ENCODE data around the gene WDR53. TPM values are rescaled to one million over a fixed set of nuclear protein-coding genes. Genes with fewer than 3 reads are reported as not detected.
A peak's percentile ranks its signal among the peaks of the same experiment; 100 is the strongest.

WDR53 gene
- total RNA-seq (2021; ENCODE audit: unreplicated experiment) (14.8 TPM), Bru-seq, nascent RNA (percentile 78 among the genes with signal in this experiment), BruChase-seq, experiment 1, labeled RNA remaining after a 6-hour chase (percentile 64 among the genes with signal in this experiment), BruChase-seq, experiment 2, labeled RNA remaining after a 2-hour chase (percentile 72 among the genes with signal in this experiment)
- polyA plus RNA-seq (2012) = 9.0 and 10.2 TPM in 2 replicates
- long read RNA-seq, partial matches to known transcripts = 6 of 14 reads
- long read RNA-seq, other reads (novel, unspliced or antisense) = 7 of 14 reads

DNA sequence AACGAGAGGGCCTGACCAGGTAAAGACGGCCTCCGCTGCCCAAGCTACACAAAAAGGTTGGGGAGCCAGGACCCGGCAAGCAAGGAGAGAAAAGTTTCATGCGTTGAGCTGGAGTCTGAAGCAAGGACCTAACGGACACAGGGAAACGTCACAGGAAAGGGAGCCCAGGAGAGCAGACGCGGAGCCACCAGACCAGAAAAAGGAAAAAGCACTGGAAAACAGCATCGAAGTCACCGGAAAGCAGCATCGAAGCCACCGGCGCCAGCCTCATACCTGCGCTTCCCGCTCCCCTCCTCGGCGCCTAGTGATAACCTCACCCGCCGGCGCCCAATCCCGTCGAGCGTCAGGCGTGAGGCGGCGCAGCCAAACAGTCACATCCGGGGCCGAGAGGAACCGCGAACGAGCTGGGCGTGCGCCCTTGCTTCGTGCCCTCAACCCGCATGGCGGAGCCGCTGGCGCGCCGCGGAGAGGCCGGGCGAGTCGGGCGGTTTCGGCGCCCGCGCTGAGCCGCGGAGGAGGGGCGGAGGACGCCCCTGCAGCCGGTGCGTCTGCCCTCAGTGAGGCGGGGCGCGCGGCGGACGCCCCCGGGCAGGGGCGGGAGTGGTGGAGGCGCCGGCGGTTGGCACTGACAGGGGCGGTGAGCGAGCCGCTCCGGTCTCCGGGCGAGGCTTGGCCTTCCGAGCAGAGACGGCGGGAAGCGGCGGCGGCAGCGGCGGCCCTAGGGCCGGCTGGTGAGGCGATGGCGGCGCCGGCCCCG is at the start of gene WDR53, which contains the start of gene FBXO45:
Gene WDR53 (minus strand): TSS at position 309 of the 757 bp plus-strand sequence. CDS start 7,079 bp downstream, outside the sequence.
Gene FBXO45 (plus strand): TSS at position 415 of the 757 bp plus-strand sequence. CDS start 325 bp downstream, at position 740.
- Histone ChIP-seq H3K36me3 (ENCODE audit: control insufficient read depth in 1 of 2, insufficient read depth in 2 of 2, low read length in 2 of 2) (peaks cover 0 to 4% of the 10 kb centered on the region in 2 experiments; a peak in 1 of 4 replicates), H3K27me3 (ENCODE audit: insufficient read depth, low read length) (no peaks in the 10 kb centered on the region), H4K20me1 (ENCODE audit: insufficient read depth) (peaks cover 6% of the 10 kb centered on the region; the same call in 1 of the 2 replicates), H3K9me3 (ENCODE audit: control insufficient read depth in 1 of 2, insufficient read depth in 1 of 2, low read depth in 1 of 2, low read length in 2 of 2) (no peaks in the 10 kb centered on the region), H3K4me2 (ENCODE audit: low read length) (peak within 1 kb of the TSS; percentile 93), H3K4me1 (ENCODE audit: control insufficient read depth in 1 of 2, insufficient read depth in 2 of 2, low read length in 2 of 2) (peaks cover 10 to 36% of the 10 kb centered on the region in 2 experiments), H2AFZ (ENCODE audit: low read depth, low read length, poor library complexity, severe bottlenecking) (no peak within 1 kb of the TSS), H3K9ac (ENCODE audit: low read length) (peak within 1 kb of the TSS; percentile 99), H3K27ac (ENCODE audit: low read depth, low read length) (peak within 1 kb of the TSS; percentile 70), H3K79me2 (ENCODE audit: insufficient read depth, low read length) (peaks cover 80% of the 10 kb centered on the region), H3K9me2 (ENCODE audit: insufficient read depth) (no peaks in the 10 kb centered on the region), H3K4me3 (replicated peaks in 1 of 2; ENCODE audit: low read depth in 1 of 2, low read length in 2 of 2) (peak within 1 kb of the TSS; percentile 98 to 99)
- ChIA-PET POLR2A (no interaction called here), CTCF (interaction anchor here (0.7 kb wide), 1 partner anchor 22 kb away, joined by 3 read pairs; no protein-coding TSS in a partner anchor), RAD21 (ENCODE audit: low non-redundant PET in 1 of 2, low total read pairs in 2 of 2, uncharacterized antibody in 2 of 2, unreplicated experiment in 2 of 2) (interaction anchor here in 1 of 2 experiments (1.6 kb wide), 1 partner anchor 374 kb away, joined by 3 read pairs; the partner anchor contains the start of gene NCBP2)
- BruUV-seq (replicated peaks) = no TSS peak
- ATAC-seq = peak; percentile 92
- peak; percentile 25; the same call in 1 of the 2 replicates for TF ChIP-seq EGR1 (IDR thresholded peaks at IDR 0.05; ENCODE audit: low read depth)
- peak; percentile 89 for TF ChIP-seq POLR2AphosphoS5 (IDR thresholded peaks at IDR 0.05; ENCODE audit: low read depth, low read length)
- TF ChIP-seq, protein P1, sequence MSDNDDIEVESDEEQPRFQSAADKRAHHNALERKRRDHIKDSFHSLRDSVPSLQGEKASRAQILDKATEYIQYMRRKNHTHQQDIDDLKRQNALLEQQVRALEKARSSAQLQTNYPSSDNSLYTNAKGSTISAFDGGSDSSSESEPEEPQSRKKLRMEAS (IDR thresholded peaks at IDR 0.05) = peak; percentile 95
- peak; percentile 97 for TF ChIP-seq SRF (IDR thresholded peaks at IDR 0.05; ENCODE audit: low read depth)
- no peak for TF ChIP-seq CEBPB (IDR thresholded peaks at IDR 0.05; ENCODE audit: low read depth)
- TF ChIP-seq, protein P2, sequence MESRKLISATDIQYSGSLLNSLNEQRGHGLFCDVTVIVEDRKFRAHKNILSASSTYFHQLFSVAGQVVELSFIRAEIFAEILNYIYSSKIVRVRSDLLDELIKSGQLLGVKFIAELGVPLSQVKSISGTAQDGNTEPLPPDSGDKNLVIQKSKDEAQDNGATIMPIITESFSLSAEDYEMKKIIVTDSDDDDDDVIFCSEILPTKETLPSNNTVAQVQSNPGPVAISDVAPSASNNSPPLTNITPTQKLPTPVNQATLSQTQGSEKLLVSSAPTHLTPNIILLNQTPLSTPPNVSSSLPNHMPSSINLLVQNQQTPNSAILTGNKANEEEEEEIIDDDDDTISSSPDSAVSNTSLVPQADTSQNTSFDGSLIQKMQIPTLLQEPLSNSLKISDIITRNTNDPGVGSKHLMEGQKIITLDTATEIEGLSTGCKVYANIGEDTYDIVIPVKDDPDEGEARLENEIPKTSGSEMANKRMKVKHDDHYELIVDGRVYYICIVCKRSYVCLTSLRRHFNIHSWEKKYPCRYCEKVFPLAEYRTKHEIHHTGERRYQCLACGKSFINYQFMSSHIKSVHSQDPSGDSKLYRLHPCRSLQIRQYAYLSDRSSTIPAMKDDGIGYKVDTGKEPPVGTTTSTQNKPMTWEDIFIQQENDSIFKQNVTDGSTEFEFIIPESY (IDR thresholded peaks at IDR 0.05; ENCODE audit: extremely low read depth, insufficient replicate concordance, low read length) = peak; percentile 10
- TF ChIP-seq POLR2A (IDR thresholded peaks at IDR 0.05; ENCODE audit: borderline replicate concordance, extremely low read depth, insufficient read depth, insufficient read length) = peak; percentile 66
- no peak for TF ChIP-seq EZH2phosphoT487 (IDR thresholded peaks at IDR 0.05; ENCODE audit: borderline replicate concordance)
- peak; percentile 67 for TF ChIP-seq ZFX (IDR thresholded peaks at IDR 0.05)
- TF ChIP-seq SP1 (IDR thresholded peaks at IDR 0.05; ENCODE audit: low read depth) = peak; percentile 91
- peak; percentile 78 for TF ChIP-seq SIN3A (IDR thresholded peaks at IDR 0.05; ENCODE audit: low read depth)
- TF ChIP-seq, protein P3, sequence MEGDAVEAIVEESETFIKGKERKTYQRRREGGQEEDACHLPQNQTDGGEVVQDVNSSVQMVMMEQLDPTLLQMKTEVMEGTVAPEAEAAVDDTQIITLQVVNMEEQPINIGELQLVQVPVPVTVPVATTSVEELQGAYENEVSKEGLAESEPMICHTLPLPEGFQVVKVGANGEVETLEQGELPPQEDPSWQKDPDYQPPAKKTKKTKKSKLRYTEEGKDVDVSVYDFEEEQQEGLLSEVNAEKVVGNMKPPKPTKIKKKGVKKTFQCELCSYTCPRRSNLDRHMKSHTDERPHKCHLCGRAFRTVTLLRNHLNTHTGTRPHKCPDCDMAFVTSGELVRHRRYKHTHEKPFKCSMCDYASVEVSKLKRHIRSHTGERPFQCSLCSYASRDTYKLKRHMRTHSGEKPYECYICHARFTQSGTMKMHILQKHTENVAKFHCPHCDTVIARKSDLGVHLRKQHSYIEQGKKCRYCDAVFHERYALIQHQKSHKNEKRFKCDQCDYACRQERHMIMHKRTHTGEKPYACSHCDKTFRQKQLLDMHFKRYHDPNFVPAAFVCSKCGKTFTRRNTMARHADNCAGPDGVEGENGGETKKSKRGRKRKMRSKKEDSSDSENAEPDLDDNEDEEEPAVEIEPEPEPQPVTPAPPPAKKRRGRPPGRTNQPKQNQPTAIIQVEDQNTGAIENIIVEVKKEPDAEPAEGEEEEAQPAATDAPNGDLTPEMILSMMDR (IDR thresholded peaks at IDR 0.05 in 2 of 3, conservative IDR thresholded peaks at IDR 0.05 in 1 of 3; ENCODE audit: borderline replicate concordance in 1 of 3, insufficient read depth in 1 of 3, low read depth in 2 of 3, low read length in 2 of 3) = no peak
- TF ChIP-seq YY1 (IDR thresholded peaks at IDR 0.05; ENCODE audit: extremely low read depth, insufficient replicate concordance, low read depth, low read length) = peak; percentile 96
- TF ChIP-seq TCF7L2 (IDR thresholded peaks at IDR 0.05; ENCODE audit: borderline replicate concordance, extremely low read depth, insufficient read depth, insufficient read length) = no peak
- no peak; the same call in 1 of the 2 replicates for TF ChIP-seq ELF1 (IDR thresholded peaks at IDR 0.05; ENCODE audit: borderline replicate concordance, low read depth)
- TF ChIP-seq, protein P4, sequence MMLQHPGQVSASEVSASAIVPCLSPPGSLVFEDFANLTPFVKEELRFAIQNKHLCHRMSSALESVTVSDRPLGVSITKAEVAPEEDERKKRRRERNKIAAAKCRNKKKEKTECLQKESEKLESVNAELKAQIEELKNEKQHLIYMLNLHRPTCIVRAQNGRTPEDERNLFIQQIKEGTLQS (IDR thresholded peaks at IDR 0.05) = no peak
- peak; percentile 84 for DNase-seq (ENCODE audit: low read depth, low spot score)
- intact Hi-C loops (cut with micrococcal nuclease) = no loop called here
